Measurements from ENCODE around the gene CEBPZ.
A peak's percentile ranks its signal among the peaks of the same experiment; 100 is the strongest.

- TF ChIP-seq CTCF (IDR thresholded peaks at IDR 0.05) (no peak), POLR2A (IDR thresholded peaks at IDR 0.05) (no peak), EP300 (IDR thresholded peaks at IDR 0.05) (peak in 2 of 4 donors; percentile 28 to 72), POLR2AphosphoS5 (IDR thresholded peaks at IDR 0.05) (peak; percentile 55 to 92 (median 80))
These were observed 43.1 kb upstream of the CEBPZ start for GRCh38 chr2:37274359-37274965.

Measured in sigmoid colon (tissue), 4 donors.